ENCODE results near the gene AFAP1. TPM values are rescaled to one million over a fixed set of nuclear protein-coding genes. Genes with fewer than 3 reads are reported as not detected.

Gene AFAP1
- total RNA-seq, 1 donor from 2014 or later, result 29.5 TPM

- DNase-seq (ENCODE audit: low spot score), result no peak
Observed at GRCh38 chr4:7820031-7820818, 119.4 kb downstream of the AFAP1 start.

- no peak for DNase-seq (ENCODE audit: low spot score)
Observed at GRCh38 chr4:7819446-7819845, 120.2 kb downstream of the AFAP1 start.

GRCh38 chr4:7818399-7818911, 121.2 kb downstream of the AFAP1 start:
- no peak for DNase-seq (ENCODE audit: low spot score)

GRCh38 chr4:7817877-7818398, 121.7 kb downstream of the AFAP1 start:
- DNase-seq (ENCODE audit: low spot score), result no peak

GRCh38 chr4:7816771-7817170, 122.9 kb downstream of the AFAP1 start:
- no peak for DNase-seq (ENCODE audit: low spot score)

GRCh38 chr4:7815981-7816380, 123.7 kb downstream of the AFAP1 start:
- DNase-seq (ENCODE audit: low spot score), result no peak

- DNase-seq (ENCODE audit: low spot score), result no peak
Observed at GRCh38 chr4:7815562-7815961, 124.1 kb downstream of the AFAP1 start.

- no peak for DNase-seq (ENCODE audit: low spot score)
Observed at GRCh38 chr4:7814451-7814850, 125.2 kb downstream of the AFAP1 start.

- DNase-seq (ENCODE audit: low spot score), result no peak
Observed at GRCh38 chr4:7813674-7814073, 126.0 kb downstream of the AFAP1 start.

GRCh38 chr4:7812921-7813320, 126.7 kb downstream of the AFAP1 start:
- DNase-seq (ENCODE audit: low spot score), result no peak

GRCh38 chr4:7812231-7812857, 127.3 kb downstream of the AFAP1 start:
- no peak for DNase-seq (ENCODE audit: low spot score)

GRCh38 chr4:7811536-7812191, 128.0 kb downstream of the AFAP1 start:
- DNase-seq (ENCODE audit: low spot score), result no peak

- no peak for DNase-seq (ENCODE audit: low spot score)
Observed at GRCh38 chr4:7810783-7811535, 128.7 kb downstream of the AFAP1 start.

GRCh38 chr4:7808752-7809151, 130.9 kb downstream of the AFAP1 start:
- DNase-seq (ENCODE audit: low spot score), result no peak

GRCh38 chr4:7808181-7808580, 131.5 kb downstream of the AFAP1 start:
- DNase-seq (ENCODE audit: low spot score), result no peak

GRCh38 chr4:7807351-7807921, 132.2 kb downstream of the AFAP1 start:
- no peak for DNase-seq (ENCODE audit: low spot score)

GRCh38 chr4:7806338-7807090, 133.1 kb downstream of the AFAP1 start:
- DNase-seq (ENCODE audit: low spot score), result peak; percentile 73

- peak; percentile 73 for DNase-seq (ENCODE audit: low spot score)
Observed at GRCh38 chr4:7805533-7806337, 133.9 kb downstream of the AFAP1 start.

- DNase-seq (ENCODE audit: low spot score), result no peak
Observed at GRCh38 chr4:7804756-7805385, 134.8 kb downstream of the AFAP1 start.
